PFSK-1 (cell line): ENCODE data around the gene PRPF6.

Experiments
- FOXP2 ChIP-seq: optimal IDR thresholded peaks from 2 replicates; pipeline ENCODE3; 2011; ENCODE audit warnings: borderline replicate concordance, control low read depth, inconsistent platforms; ENCODE audit not compliant: insufficient read depth; ENCODE audit errors: extremely low read length, extremely low read depth
- POLR2AphosphoS5 ChIP-seq: IDR thresholded peaks from 2 replicates; pipeline ENCODE4 v1.6.1; 2012; ENCODE audit warnings: low read depth, mild to moderate bottlenecking, control low read depth, low read length, moderate library complexity
- SIN3A ChIP-seq: IDR thresholded peaks from 2 replicates; pipeline ENCODE4 v1.6.1; 2012; ENCODE audit warnings: mild to moderate bottlenecking, low read length, moderate library complexity, borderline replicate concordance; ENCODE audit not compliant: insufficient read depth
- TAF1 ChIP-seq: IDR thresholded peaks from 2 replicates; pipeline ENCODE4 v1.6.1; 2012; ENCODE audit warnings: low read length, control low read depth, borderline replicate concordance; ENCODE audit not compliant: insufficient read depth
- TF ChIP-seq, protein P1 (sequence below), 2 experiments: IDR thresholded peaks; 2 replicates each; pipeline versions ENCODE4 v1.6.1 to v1.8.0; 2011 to 2012; ENCODE audit warnings: low read depth in 2 of 2, low read length in 2 of 2, control low read depth in 1 of 2, inconsistent platforms in 1 of 2, mild to moderate bottlenecking in 1 of 2, moderate library complexity in 1 of 2; ENCODE audit not compliant: insufficient read depth in 1 of 2

Gene PRPF6

DNA sequence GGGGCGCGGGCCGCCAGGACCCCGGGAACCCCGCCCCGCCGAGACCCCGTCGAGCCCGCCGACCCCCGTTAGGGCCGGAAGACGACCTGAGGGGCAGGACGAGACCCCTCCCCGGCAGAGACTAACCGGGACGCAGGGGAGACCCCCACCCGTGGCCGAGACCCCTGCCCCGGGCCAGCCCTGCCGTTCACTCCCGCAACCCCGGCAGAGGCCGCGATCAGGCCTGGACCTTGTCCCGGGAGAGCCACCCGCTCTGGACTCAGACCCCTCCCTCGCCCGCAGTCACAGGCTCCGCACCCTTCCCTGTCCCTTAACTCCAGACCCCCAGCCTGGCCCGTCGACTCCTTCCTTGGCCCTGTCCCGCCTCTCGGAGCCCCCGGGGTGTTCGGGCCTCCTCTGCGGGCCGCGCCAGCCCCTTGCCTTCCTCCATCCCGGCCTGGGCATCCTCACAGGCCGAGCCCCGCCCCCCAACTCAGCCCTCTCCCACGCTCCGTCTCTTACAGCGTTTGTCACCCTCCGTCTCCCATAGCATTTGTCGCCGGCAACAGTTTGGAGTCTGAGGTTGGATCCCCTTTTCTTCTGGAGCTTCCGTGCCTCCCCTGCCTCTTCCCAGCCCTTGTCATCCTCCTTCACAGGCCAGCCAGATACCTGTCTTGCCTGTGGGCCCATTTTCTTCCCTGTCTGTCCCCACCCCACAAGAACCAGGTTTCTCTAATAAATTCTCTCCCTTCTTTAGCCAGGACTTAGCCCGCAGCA lies 82.6 kb downstream of the PRPF6 start:
- TF ChIP-seq FOXP2: no peak
- TF ChIP-seq, protein P1, sequence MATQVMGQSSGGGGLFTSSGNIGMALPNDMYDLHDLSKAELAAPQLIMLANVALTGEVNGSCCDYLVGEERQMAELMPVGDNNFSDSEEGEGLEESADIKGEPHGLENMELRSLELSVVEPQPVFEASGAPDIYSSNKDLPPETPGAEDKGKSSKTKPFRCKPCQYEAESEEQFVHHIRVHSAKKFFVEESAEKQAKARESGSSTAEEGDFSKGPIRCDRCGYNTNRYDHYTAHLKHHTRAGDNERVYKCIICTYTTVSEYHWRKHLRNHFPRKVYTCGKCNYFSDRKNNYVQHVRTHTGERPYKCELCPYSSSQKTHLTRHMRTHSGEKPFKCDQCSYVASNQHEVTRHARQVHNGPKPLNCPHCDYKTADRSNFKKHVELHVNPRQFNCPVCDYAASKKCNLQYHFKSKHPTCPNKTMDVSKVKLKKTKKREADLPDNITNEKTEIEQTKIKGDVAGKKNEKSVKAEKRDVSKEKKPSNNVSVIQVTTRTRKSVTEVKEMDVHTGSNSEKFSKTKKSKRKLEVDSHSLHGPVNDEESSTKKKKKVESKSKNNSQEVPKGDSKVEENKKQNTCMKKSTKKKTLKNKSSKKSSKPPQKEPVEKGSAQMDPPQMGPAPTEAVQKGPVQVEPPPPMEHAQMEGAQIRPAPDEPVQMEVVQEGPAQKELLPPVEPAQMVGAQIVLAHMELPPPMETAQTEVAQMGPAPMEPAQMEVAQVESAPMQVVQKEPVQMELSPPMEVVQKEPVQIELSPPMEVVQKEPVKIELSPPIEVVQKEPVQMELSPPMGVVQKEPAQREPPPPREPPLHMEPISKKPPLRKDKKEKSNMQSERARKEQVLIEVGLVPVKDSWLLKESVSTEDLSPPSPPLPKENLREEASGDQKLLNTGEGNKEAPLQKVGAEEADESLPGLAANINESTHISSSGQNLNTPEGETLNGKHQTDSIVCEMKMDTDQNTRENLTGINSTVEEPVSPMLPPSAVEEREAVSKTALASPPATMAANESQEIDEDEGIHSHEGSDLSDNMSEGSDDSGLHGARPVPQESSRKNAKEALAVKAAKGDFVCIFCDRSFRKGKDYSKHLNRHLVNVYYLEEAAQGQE (IDR thresholded peaks at IDR 0.05; ENCODE audit: insufficient read depth in 1 of 2, low read depth in 2 of 2, low read length in 2 of 2): no peak
- no peak for TF ChIP-seq POLR2AphosphoS5
- TF ChIP-seq TAF1: no peak
- TF ChIP-seq SIN3A: no peak

DNA sequence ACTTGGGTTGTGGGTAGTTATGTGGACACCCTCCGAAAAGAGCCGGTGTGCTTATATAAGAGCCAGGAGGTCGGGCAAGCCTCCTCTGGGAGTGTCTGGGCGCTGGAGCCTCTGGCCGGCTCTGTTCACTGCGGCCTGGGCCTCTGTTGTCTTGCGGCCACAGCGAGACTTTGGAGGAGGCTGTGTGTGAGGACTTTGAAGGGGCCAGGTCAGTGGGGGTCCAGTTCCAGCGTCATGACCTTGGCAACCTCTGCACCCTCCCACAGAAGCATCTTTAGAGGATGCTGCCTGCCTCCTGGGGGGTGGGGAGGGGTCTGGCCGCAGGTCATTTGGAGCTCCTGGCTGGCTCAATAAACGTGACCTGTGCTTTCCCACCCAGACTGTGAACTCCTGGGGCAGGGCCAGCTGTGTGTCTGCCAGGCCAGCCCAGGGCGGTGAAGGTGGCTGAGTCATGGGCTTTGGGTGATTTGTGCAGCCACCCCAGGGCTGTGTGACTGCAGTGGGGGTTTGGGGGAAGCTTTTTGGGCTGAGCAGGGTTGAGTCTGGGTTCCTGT lies 83.3 kb downstream of the PRPF6 start:
- TF ChIP-seq SIN3A (no peak), FOXP2 (no peak), POLR2AphosphoS5 (no peak), TAF1 (no peak)
- TF ChIP-seq, protein P1 (IDR thresholded peaks at IDR 0.05; ENCODE audit: insufficient read depth in 1 of 2, low read depth in 2 of 2, low read length in 2 of 2): no peak

DNA sequence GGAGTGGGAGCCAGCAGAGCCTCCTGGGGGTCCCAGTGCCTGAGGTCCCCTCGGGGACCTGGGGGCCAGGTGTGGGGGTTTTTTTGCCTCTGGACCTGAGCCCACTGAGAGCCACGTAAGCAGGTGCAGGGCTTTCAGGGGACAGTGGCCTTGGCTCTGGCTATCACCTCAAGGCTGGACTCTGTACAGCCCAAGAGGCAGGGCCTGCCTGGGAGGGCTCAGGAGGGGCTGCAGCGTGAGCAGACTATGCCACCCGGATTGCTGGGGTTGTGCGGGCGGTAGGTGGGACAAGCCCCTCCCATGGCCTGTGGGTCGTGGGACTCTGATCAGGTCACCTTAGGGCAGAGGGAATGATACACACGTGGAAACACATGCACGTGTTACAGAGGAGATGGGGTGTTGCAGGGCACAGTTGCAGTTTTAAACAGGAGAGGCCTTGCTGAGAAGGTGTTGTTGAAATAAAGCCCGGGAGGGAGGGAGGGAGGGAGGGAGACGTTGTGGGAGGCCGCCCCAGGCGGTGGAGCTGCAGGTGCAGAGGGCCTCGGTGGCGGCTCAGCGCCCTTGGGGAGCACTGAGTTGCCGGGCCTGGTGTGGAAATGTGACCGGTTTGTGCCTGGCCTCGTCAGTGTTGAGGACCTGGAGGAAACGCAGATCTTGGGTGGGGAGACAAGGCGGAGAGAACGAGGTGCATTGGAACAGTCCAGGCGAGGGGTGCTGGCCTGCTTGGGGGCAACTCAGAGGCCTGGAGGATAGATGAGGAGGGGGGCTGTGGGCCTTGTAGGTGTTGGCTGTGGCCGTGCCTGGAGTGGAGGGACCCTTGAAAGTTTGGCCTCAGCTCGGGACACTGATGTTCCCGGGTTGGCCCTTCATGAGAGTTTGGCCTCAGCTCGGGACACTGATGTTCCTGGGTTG lies 84.4 kb downstream of the PRPF6 start:
- no peak for TF ChIP-seq TAF1
- no peak for TF ChIP-seq FOXP2
- no peak for TF ChIP-seq POLR2AphosphoS5
- TF ChIP-seq SIN3A: no peak
- TF ChIP-seq, protein P1 (IDR thresholded peaks at IDR 0.05; ENCODE audit: insufficient read depth in 1 of 2, low read depth in 2 of 2, low read length in 2 of 2): no peak

DNA sequence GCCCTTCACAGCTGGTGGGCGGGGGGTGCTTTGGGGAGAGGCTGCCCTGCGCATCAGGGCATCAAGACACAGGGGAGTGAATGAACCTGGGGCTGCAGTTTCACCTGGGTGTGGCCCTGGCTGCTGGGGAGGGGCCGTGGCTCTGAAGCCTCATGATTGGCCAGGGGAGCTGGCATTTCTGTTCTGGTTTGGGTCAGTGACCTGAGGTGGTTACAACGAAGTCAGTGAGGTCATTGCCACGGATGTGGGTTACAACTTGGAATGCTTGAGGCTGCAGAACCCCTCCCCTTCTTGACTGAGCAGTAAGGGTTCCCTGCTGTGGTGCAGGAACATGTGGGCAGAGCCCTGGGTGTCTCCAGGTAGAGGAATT lies 85.0 kb downstream of the PRPF6 start:
- TF ChIP-seq FOXP2 (no peak), SIN3A (no peak)

DNA sequence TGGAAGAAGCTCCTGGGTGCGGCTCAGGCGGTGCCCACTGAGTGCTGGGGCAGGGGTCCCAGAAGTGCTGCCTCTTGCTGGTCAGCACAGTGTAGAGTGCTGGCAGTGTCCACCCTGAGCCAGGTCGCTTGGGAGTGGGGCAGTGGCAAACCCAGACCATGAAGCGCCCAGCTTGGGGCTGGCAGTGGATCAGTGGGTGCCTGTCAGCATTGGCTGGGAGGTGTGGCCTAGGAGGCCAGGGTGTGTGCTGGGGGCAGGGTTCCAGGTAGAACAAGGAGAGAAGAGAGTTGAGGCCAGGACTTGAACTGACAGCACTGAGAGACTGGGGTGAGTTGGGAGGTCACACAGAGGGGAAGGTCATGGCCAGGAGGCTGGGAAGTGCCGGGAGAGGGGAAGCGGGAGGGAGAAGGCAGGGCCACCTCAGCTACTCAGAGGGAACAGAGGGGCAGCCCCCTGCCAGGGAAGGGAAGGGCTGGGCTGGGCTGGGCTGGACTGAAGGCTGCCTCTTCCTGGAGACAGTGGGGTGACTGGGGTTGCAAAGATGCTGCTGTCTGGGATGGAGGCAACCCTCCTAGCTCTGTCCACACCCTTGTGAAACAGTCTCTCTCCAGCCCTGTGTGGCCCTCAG lies 86.2 kb downstream of the PRPF6 start:
- TF ChIP-seq TAF1: no peak
- TF ChIP-seq POLR2AphosphoS5: no peak
- TF ChIP-seq, protein P1 (IDR thresholded peaks at IDR 0.05; ENCODE audit: insufficient read depth in 1 of 2, low read depth in 2 of 2, low read length in 2 of 2): no peak
- TF ChIP-seq FOXP2: no peak
